ENCODE data around the gene MACIR. TPM values are rescaled to one million over a fixed set of nuclear protein-coding genes. Genes with fewer than 3 reads are reported as not detected.
A peak's percentile ranks its signal among the peaks of the same experiment; 100 is the strongest.

Gene MACIR
- total RNA-seq, 1 experiment from 2014 or later, result 21.0 TPM

- ChIA-PET CTCF (no interaction called here), POLR2A (ENCODE audit: unreplicated experiment) (no interaction called here)
- Histone ChIP-seq H3K4me2 (no peak overlapping the region), H2AFZ (no peak overlapping the region), H3K36me3 (ENCODE audit: low read depth) (peaks cover 22% of the 10 kb centered on the region), H3K4me3 (no peak overlapping the region), H3K27ac (no peak overlapping the region), H3F3A (ENCODE audit: insufficient read depth, low read depth) (no peaks in the 10 kb centered on the region; the same call in 1 of the 2 replicates), H3K27me3 (ENCODE audit: insufficient read depth, low read depth) (no peaks in the 10 kb centered on the region), H3K79me2 (ENCODE audit: low read depth) (peaks cover 98% of the 10 kb centered on the region), H3K4me1 (replicated peaks; ENCODE audit: insufficient read depth) (peaks cover 31% of the 10 kb centered on the region), H3K9me2 (ENCODE audit: insufficient read depth) (no peaks in the 10 kb centered on the region), H3K9me3 (ENCODE audit: insufficient read depth, low read depth) (0 out of 2 replicates have a peak, but pooled peaks cover 6% of the 10 kb centered on the region), H4K20me1 (ENCODE audit: insufficient read depth) (no peaks in the 10 kb centered on the region)
- no TSS peak for BruUV-seq (replicated peaks)
- no peak for DNase-seq
- intact Hi-C loops (cut with micrococcal nuclease; ENCODE audit: unreplicated experiment), result no loop called here
- TF ChIP-seq CTCF (conservative IDR thresholded peaks at IDR 0.05) (no peak), EZH2 (IDR thresholded peaks at IDR 0.05; ENCODE audit: low read depth) (no peak)
Measured at GRCh38 chr5:103264508-103264907, 5.9 kb downstream of the MACIR start.

- peak overlapping the region; percentile 50; the same call in 1 of the 2 replicates for H3K4me2 ChIP-seq
- no peaks in the 10 kb centered on the region for H3K27me3 ChIP-seq (ENCODE audit: insufficient read depth, low read depth)
- ChIA-PET CTCF (no interaction called here), POLR2A (ENCODE audit: unreplicated experiment) (interaction anchor here (0.7 kb wide), 1 partner anchor 10 kb away, joined by 6 read pairs; no protein-coding TSS in a partner anchor)
- H2AFZ ChIP-seq, result no peak overlapping the region
- no peaks in the 10 kb centered on the region for H3K9me3 ChIP-seq (ENCODE audit: insufficient read depth, low read depth)
- H3F3A ChIP-seq (ENCODE audit: insufficient read depth, low read depth), result peaks cover 16% of the 10 kb centered on the region; the same call in 1 of the 2 replicates
- peak overlapping the region; percentile 72; the same call in 1 of the 2 replicates for H3K27ac ChIP-seq
- H3K9me2 ChIP-seq (ENCODE audit: insufficient read depth), result no peaks in the 10 kb centered on the region
- no peak for TF ChIP-seq EZH2 (IDR thresholded peaks at IDR 0.05; ENCODE audit: low read depth)
- no peak for TF ChIP-seq CTCF (conservative IDR thresholded peaks at IDR 0.05)
- no peak overlapping the region for H3K4me3 ChIP-seq
- H3K36me3 ChIP-seq (ENCODE audit: low read depth), result peaks cover 43% of the 10 kb centered on the region
- no peak for DNase-seq
- no peaks in the 10 kb centered on the region for H4K20me1 ChIP-seq (ENCODE audit: insufficient read depth)
- intact Hi-C loops (cut with micrococcal nuclease; ENCODE audit: unreplicated experiment), result no loop called here
- no TSS peak for BruUV-seq (replicated peaks)
- H3K4me1 ChIP-seq (replicated peaks; ENCODE audit: insufficient read depth), result peaks cover 39% of the 10 kb centered on the region
- peaks cover 91% of the 10 kb centered on the region for H3K79me2 ChIP-seq (ENCODE audit: low read depth)
Measured at GRCh38 chr5:103270581-103270980, 12.0 kb downstream of the MACIR start.

- H3K9me3 ChIP-seq (ENCODE audit: insufficient read depth, low read depth), result no peaks in the 10 kb centered on the region
- peaks cover 39% of the 10 kb centered on the region for H3K4me1 ChIP-seq (replicated peaks; ENCODE audit: insufficient read depth)
- H3F3A ChIP-seq (ENCODE audit: insufficient read depth, low read depth), result peaks cover 16% of the 10 kb centered on the region; the same call in 1 of the 2 replicates
- no peaks in the 10 kb centered on the region for H3K27me3 ChIP-seq (ENCODE audit: insufficient read depth, low read depth)
- peaks cover 82% of the 10 kb centered on the region for H3K79me2 ChIP-seq (ENCODE audit: low read depth)
- H3K9me2 ChIP-seq (ENCODE audit: insufficient read depth), result no peaks in the 10 kb centered on the region
- peak in 1 of 2 experiments; percentile 78 for DNase-seq
- no peak overlapping the region for H3K4me3 ChIP-seq
- ChIA-PET CTCF (interaction anchor here (0.9 kb wide), 1 partner anchor 128 kb away, joined by 3 read pairs; no protein-coding TSS in a partner anchor), POLR2A (ENCODE audit: unreplicated experiment) (interaction anchor here (0.7 kb wide), 1 partner anchor 12 kb away, joined by 6 read pairs; no protein-coding TSS in a partner anchor)
- intact Hi-C loops (cut with micrococcal nuclease; ENCODE audit: unreplicated experiment), result no loop called here
- peak overlapping the region; percentile 50 for H3K4me2 ChIP-seq
- TF ChIP-seq CTCF (conservative IDR thresholded peaks at IDR 0.05) (no peak), EZH2 (IDR thresholded peaks at IDR 0.05; ENCODE audit: low read depth) (no peak)
- H2AFZ ChIP-seq, result no peak overlapping the region
- no TSS peak for BruUV-seq (replicated peaks)
- peaks cover 44% of the 10 kb centered on the region for H3K36me3 ChIP-seq (ENCODE audit: low read depth)
- H3K27ac ChIP-seq, result peak overlapping the region; percentile 72
- H4K20me1 ChIP-seq (ENCODE audit: insufficient read depth), result no peaks in the 10 kb centered on the region
Measured at GRCh38 chr5:103271570-103272289, 13.2 kb downstream of the MACIR start.

Measured in PC-9 (cell line).